Stimulated activated CD4-positive, alpha-beta T cell treated with anti-CD3 and anti-CD28 coated beads, Interleukin-2, amount 100 ng/mL, for 4 hours (primary cell): ENCODE results near the gene KRT85.
"Not testable (repeated sequence)": the region's sequence is repeated elsewhere in the genome, so short reads cannot be mapped to it uniquely, and the experiment has no call there.

ENCODE experiments used
- DNase-seq: peaks from one replicate; pipeline ENCODE4 v3.0.0-alpha.2; 2020; ENCODE audit warnings: low read depth

Gene KRT85

DNA sequence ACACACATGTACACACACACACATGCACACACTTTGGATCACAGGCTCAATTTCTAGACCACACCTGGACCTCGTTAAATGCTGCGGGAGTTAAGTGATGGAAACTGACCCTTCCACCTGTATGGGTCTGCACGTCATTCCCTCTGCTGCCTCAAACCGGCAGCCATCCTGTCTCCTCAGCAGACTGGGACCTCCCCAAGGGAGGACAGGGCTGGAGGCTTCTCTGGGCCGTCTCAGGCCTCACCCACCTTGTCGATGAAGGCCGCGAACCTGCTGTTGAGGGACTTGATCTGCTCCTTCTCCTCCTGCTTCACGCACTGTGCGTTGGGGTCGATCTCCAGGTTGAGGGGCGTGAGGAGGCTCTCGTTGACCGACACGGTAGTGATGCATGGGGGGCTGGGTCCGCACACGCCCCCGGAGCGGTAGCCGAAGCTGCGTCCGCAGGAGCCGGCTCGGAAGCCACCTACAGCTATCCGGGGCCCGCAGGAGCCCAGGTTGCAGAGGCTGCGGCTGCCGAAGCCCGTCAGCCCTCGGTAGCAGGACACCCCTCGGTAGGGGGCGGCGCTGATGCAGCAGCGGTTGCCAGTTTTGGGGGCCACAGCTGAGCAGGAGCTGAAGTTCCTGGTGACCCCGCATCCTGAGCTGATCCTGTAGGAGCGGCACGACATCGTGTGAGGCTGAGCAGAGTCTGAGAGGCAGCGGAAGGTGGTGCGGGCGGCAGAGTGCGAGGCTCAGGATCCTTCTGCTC lies at the start of gene KRT85:
KRT85 (minus strand) TSS at position 744 of the 748 bp plus-strand sequence; CDS start at position 668, 76 bp downstream.
- no peak for DNase-seq

DNA sequence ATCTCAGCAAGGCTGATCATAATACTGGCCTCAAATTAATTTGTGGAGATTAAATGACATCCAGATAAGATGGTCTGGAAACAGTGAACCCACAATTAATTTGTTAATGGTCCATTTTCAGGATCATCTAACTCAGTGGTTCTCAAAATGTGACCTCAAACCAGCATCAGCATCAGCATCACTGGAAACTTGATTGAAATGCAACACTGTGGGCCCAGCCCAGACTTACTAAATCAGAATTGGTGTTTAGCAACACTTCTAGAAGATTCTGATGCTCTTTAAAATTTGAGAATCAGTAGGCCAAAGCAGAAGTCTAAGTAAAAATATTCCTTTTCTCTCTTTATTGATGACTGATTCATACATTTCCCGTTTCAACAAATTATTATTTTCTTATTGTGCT lies 49.5 kb upstream of the KRT85 start:
- no peak for DNase-seq

DNA sequence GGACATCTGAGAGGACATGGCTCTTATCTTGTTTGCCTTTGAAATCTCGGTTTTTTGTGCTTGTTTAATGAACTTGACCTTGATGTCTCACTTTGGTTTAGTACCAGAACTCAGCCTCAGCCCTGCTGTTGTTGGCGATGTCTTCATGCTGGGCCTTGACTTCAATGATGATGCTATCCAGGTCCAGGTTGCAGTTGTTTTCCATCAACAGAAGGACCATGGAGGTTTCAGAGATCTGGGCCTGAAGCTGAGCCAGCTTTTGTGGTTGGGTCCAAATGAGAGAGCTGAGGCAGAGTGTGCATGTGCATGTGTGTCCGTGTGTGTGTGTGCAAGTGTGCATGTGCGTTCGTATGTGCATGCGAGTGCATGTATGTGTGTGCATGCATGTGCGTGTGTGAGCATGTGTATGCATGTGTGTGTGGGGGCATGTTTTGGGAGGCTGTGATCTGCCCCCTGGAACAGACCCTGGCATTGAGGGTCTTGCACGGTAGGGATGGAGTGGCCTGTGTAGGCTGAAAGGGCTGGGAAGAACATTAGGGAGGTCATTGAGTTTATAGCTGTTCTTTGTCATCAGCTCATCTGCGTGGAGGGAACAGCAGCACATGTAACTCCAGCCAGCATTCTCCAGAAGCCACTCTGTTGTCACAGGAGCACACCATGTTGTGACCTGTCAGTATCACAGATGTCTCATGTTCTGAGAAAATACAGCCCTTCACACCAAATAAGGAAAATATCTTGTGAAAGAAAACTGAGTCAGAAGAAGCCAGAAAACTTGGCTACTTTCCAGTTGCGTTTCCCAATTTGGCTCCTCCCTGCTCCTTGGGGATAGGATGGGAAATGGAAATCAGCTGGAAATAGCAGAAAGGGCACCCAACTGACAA lies 48.8 kb upstream of the KRT85 start:
- DNase-seq: no peak

DNA sequence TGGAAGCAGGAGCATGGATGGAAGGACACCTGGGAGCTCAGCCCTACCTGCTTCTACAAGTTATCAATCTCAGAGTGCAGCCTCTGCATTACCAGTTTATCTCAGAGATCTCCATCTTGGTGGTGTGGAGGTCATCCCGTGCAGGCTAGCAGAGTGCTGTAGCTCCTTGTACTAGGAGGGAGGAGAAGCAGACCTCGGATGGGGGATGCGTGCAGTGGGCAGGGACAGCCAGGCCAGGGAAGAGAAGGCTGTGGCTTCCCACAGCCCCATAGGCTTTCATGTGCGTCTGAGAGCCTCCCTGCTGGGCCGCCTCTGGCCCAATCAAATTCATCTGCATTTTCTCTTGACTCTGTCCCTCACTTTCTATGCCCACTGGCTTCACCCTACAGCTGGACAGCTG lies 47.7 kb upstream of the KRT85 start:
- no peak for DNase-seq

DNA sequence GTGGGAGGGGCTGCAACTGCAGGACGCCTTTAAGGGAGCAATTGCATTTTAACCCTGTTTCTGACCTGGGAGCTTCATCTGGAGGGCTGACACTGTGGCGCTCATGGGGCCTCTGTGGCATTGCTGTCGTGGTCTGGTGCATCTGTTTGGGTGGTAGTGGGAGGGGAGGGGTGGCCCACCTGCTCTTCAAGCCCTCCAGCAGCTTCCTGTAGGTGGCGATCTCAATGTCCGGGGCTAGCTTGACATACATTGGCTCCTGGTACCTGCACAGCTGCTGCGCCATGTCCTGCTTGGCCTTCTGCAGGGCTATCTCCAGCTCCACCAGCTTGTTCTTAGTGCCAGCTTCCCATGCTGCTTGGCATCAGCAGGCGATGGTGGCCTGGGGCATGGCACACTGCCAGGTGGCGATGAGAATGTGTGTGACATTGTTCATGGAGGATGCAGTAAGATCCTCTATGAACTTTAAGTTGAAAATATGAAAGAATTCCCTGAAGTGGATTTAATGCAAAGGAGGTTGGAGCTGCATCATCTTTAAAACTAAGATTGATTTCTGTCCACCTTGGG lies 46.6 kb upstream of the KRT85 start:
- no peak for DNase-seq

DNA sequence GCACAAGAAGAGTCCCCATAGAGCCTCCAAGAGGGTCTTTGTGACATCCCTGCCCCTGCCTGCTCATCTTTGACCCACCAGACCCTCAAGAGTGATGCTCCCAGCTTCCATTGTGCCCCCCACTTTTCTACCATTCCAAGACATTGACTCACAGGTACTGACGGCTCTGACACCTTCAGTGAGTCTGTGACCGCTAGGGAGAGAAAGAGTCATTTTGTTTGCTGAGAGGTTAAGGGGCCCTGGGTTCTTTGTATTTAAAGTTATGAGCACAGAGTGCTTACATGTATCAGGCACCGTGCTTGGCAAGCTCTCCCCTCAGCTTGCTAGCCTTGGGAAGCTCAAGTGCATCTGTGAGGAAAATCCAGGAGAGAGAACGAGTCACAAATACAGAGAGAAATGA lies 45.9 kb upstream of the KRT85 start:
- no peak for DNase-seq

DNA sequence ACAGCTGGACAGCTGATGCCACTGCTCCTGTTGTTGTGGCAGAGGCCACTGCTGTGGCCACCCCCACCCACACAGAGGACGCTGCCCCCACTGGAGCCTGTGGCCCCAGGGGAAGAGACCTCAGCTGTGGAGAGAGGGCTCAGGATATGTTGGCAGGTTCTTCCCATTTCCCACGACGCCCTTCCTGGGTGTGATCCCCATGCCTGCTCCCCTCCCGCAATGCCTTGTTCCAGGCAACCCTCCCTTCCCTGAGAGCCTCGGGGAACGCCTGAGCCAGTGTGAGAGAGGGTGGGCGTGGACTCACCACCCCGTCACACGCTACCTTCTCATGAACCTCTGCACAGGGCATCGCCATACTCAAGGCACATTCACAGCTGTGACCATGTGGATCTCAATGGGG lies 44.5 kb upstream of the KRT85 start:
- DNase-seq: no peak

DNA sequence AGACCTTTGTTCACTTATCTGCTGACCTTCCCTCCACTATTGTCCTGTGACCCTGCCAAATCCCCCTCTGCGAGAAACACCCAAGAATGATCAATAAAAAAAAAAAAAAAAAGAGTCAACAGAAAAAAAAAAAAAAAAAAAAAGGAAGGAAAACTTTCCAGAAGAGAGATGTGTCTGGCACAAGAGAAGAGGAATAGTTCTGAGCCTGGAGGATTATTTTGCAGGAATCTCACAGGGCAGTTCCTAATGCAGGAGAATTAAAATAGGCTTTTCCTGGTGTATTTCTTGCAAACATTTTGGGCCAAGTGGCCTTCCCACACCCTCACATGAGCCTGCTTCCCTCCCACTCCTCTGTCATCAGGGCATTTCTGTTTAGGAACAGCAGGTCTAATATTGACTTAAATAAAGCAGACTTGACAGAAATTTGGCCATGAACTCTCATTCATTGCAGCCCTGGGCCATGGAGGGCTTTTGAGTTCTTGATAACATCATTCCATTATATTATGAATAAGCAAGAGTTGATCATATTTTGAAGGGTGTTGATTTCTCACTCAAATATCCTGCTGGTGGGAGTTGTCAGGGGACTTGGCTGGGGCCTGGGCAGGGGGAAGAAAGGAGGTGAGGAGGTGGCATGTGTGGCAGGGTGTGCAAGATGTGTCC lies 43.4 kb upstream of the KRT85 start:
- not testable (repeated sequence) for DNase-seq

DNA sequence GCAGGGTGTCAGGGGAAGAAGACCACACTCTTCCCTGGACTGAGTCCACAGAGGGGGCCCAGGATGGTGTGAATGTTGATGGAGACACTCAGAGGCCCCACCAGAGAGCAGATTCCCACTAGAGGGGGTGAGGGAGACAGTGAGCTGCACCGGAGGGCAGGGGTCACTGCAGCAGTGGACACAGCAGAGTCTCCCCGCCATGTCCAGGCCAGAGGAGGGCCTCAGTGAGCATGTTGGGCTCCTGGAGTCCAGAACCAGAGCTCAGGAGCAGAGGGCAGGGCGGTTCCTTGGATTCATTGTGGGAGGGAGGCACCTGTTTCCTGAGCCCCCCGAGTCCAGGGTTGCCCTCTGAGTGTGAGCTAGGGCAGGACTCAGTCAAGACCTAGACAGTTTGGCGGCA lies 40.6 kb upstream of the KRT85 start:
- no peak for DNase-seq

DNA sequence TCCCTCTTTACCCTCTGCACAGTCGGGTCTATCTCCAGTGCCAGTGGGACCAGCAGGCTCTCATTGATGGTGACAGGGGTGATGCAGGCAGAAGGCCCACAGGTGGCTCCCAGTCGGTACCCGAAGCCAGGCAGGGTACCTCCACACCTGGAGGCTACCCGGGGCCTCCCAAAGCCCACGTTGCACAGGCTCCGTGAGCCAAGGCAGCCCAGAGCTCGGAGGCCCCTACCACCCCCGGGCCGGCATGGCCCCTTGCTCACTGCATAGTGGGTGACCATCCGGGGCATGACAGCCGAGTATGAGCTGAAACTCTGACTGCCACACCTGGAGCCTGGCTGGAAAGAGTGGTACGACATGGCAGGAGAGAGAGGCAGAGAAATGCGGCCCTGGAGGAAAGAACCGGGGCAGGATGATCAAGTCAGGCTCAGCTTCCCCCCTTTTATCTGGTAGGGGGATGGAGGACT lies 38.7 kb upstream of the KRT85 start, which contains the start of gene KRT82:
KRT82 (minus strand) TSS at position 414 of the 464 bp plus-strand sequence; CDS start at position 356, 58 bp downstream.
- DNase-seq: no peak

DNA sequence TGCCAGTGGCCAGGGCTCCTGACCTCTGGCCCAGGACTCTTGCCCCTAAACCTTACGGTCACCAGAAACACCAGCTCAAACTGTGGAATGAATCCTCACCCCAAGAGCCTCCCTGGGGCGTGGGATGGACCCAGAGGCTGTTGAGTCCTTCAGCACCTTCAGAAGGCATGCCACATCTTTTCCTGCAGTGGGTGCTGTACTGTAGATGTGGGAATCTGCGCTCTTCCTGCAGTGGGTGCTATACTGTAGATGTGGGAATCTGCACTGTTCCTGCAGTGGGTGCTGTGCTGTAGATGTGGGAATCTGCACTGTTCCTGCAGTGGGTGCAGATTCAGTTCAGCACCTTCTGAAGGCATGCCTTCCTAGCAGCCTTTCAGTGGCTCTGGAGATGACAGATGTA lies 37.7 kb upstream of the KRT85 start:
- DNase-seq: no peak

DNA sequence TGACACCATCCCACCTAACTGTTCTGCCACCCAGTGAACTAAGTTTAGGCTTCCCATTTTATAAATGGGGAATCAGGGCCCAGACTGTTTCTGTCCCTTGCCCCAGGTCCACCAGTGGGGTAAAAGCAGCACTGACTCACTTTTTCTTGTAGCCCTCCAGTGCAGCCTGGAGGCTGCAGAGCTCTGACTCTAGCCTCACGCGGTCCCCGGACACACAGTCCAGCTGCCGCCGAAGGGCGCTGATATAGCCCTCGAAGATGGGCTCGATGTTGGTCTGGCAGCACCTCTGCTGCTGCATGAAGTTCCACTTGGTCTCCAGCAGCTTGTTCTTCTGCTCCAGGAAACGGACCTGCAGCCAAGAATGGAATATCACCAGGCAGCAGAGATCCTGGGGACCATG lies 36.3 kb upstream of the KRT85 start:
- DNase-seq: no peak

DNA sequence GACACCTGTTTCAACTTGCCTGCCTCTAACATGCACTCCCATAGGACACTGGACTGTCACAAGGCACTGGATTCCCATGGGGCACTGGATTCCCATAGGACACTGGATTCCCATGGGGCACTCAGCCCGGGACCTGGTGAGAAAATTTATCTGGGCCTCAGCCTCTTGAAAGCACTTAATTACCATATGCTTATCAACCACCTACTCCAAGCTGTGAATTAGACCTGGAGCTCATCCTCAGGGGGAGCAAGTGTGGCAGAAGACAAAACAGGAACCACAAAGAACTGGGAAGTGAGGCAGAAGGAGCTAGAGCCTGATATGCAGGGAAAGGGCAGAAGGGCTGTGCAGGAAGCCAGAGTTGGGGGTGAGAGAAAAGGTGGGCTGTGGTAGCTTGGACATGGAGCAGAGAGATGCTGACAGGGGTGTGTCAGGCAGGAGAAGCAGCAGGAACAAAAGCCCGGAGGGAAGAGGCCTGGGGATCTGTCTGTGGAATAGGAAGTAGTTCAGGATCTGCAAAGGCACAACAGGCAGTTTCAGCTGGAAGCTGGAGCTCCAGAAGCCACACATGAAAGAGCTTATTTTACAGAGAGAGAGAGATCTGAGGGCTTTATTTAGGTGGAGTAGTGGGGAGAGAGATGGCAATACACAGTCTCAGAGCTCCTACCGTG lies 35.7 kb upstream of the KRT85 start:
- no peak for DNase-seq

DNA sequence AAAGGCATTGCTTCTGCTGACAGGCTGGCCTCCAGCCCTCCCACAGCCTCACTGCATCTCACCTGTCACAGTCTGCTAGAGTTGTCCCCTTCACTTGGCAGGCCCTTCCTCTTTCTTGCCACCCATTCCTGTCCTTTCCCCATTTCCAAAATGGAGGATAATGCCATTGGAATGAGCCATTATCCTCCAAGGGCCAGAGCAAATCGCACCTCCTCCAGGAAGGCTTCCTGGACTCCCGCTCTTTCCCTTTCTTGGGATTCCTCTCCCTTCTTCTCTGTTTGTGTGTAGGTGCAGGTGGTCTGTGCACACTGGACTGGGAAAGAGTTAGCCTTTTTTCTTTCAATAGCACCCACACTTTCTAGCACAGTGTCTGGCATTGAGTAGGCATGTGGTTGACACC lies 35.1 kb upstream of the KRT85 start:
- no peak for DNase-seq

DNA sequence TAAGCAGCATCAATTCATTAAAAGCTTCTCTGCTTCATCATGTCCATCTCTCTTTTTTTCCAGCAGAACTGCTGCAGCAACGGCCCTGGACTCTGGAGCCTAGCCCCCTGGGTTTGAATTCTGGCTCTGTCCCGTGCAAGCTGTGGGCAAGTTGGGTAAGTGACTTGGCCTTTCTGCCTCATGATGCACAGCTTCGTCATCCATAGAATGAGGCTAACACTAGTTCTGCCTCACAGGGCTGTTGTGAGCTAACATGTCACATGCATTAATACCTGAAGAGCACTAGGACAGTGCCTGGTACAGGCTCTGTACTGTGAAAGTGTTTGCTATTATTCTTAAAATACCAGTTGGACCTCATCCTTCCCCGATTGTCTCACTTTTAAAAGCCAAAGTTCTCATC lies 34.6 kb upstream of the KRT85 start:
- no peak for DNase-seq

DNA sequence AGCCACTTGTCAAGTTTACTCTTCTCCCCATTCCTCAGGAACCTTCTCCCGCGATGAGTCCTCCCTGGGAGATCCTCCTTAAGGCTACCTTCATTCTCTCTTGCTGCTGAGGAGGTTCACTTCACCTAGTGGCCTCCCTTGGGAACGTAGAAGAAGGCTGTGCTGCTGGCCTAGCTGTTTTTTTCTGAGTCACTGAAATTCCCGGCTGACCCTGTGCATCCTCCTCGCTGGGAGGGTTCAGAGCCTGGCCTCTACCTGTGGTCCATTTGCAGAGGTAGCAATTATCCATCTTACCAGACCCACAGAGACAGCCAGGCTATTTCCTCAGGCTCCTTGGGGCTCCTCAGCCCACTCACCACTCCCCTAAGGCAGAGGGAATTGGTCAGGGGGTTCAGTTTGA lies 34.2 kb upstream of the KRT85 start:
- no peak for DNase-seq

DNA sequence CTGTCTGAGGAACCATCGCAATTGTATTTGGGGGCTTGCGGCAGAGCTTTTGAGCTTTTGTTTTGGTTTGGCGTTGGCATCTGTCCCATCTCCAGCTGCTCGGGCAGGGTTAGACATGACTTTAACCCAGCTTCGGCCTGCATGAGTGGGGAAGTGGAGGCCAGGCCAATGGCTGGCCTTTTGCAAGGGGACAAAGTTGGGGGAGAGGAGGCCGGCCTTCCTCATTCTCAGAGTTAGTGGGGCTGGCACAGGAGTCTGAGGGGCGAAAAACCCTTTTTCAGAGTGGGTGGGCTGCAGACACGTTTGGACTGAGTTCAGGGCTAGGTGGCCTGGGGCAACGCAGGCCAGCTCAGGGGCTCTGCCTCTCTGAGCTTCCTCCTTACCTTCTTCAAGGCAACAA lies 33.6 kb upstream of the KRT85 start:
- no peak for DNase-seq

DNA sequence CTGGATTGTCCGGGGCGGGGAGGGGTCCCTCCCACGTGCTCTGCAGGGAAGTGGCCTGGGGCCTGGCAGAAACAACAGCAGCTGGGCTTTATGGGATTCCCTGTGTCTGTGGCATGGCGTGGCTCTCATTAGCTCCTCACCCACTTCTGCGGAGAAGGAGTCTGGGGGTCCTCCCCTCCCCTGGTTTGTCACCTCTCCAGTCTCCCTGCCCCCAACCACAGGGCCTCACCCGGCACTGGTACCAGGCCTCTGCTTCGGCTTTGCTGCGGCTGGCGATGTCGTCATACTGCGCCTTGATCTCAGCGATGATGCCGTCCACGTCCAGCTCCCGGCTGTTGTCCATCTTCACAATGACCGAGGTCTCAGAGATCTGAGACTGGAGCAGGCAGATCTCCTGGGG lies 32.5 kb upstream of the KRT85 start:
- no peak for DNase-seq

DNA sequence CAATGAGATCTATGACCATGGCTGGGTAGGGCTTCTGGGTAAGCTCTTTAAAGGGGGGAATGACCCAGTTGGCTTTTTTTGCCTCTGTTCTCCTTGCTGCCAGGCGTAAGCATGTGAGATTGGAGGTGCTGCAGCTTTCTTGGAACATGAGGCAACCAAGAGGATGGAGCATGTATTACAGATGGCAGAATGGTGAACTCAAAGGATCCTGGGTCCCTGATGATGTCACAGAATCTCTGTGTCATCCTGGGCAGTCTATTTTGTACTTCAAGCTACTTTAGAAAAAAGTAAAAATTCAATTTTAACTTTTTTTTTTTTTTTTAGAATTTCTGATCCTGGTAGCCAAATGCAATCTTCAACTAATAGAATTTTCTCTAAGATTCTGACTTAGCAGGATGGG lies 30.9 kb upstream of the KRT85 start:
- DNase-seq: no peak

DNA sequence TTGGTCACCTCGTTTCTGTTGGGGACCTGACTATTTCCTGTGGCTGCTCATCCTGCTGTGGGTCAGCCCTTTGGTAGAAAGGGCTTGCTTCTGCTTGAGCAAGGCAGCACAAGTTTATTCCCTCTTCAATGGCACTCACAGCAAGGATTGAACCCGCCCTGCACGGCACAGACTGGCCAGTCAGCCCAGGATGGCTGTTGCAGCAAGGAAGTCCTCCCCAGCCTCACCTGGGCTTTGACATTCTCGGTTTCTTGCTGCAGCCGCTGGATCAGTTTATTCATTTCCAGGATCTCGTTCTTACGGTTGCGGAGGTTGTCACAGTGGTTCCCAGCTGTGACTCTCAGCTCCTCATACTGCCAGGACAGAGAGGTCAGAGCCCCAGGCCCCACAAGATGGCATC lies 29.4 kb upstream of the KRT85 start:
- no peak for DNase-seq

DNA sequence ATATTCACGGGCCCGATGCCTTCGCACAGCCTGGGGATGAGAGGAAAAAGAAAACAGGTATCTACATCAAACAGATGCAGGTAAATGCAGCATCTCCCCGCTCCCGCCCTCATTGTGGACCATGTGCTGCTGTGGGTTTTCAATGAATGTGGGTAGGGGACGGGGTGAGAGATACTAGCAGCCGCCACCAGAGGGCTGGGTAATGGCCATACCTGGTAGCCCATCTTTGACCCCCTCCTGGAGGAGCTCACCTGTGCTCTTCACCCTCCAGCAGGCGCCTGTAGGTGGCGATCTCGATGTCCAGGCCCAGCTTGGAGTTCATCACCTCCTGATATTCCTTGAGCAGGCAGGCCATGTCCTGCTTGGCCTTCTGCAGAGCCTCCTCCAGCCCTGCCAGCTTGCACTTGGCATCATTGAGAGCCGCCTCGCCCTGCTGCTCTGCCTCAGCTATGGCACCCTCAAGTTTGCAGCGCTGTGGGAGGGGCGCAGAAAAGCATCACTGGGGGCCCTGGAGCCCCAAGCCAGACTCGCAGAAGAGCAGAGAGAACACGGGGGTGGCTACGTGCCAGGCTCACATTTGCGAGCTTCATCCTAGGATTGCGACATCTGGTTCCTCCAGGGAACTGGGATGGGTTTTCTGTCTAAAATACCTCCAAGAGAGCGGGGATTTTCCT lies 28.6 kb upstream of the KRT85 start:
- no peak for DNase-seq
